Thyroid gland (tissue), 4 donors: ENCODE results near the gene ZNF562. TPM values are rescaled to one million over a fixed set of nuclear protein-coding genes. Genes with fewer than 3 reads are reported as not detected.

Experiments
- DNase-seq, 2 donors: peaks; one replicate each; pipeline ENCODE4 v3.0.0-alpha.2; 2019
- H3K27ac ChIP-seq, 3 donors: fragments of 200-600 bp; sonication (generic); 1 replicate in 2 of 3; 2 replicates in 1 of 3; pipeline ENCODE4 v1.5.1; 2016 to 2019; ENCODE audit warnings: mild to moderate bottlenecking in 1 of 3, moderate library complexity in 1 of 3
- H3K27me3 ChIP-seq: fragments of 200-600 bp; sonication (generic); one replicate; pipeline ENCODE4 v1.5.1; 2019
- H3K36me3 ChIP-seq, 2 donors: fragments of 200-600 bp; sonication (generic); one replicate each; pipeline ENCODE4 v1.5.1; 2016 to 2019
- H3K4me1 ChIP-seq, 2 donors: fragments of 200-600 bp; sonication (generic); one replicate each; pipeline ENCODE4 v1.5.1; 2017 to 2019
- H3K4me3 ChIP-seq, 3 donors: fragments of 200-600 bp; sonication (generic); replicated peaks in 1 of 3; 1 replicate in 2 of 3; 2 replicates in 1 of 3; pipeline ENCODE4 v1.5.1; 2016; ENCODE audit warnings: mild to moderate bottlenecking in 1 of 3
- H3K9me3 ChIP-seq: fragments of 200-600 bp; sonication (generic); one replicate; pipeline ENCODE4 v1.5.1; 2017
- POLR2A ChIP-seq, 2 donors: fragments of 450-650 bp; IDR thresholded peaks; one replicate each; pipeline ENCODE4 v1.6.1; 2017; ENCODE audit warnings: antibody characterized with exemption in 2 of 2, mild to moderate bottlenecking in 2 of 2, moderate library complexity in 1 of 2
- WGBS, 2 donors: methylation state at CpG; one replicate each; pipeline ENCODE4 v1.1.5; 2017; 5-methylcytosine and 5-hydroxymethylcytosine counted together
- intact Hi-C: fragments of 100-400 bp; cut with DNase I; formaldehyde crosslinking; loops from one replicate; pipeline ENCODE4 v1.15.1; 2023
- total RNA-seq, 4 donors: library from RNA; depleted of rRNA; stranded (reverse); fragments of >200 nt; gene quantifications; one replicate each; pipeline ENCODE4 v1.2.3, GENCODE V29; 2016
- TF ChIP-seq, protein P1 (sequence below), 6 experiments: fragments of 200-600 bp in 3 of 6; fragments of 450-650 bp in 3 of 6; sonication (generic) in 3 of 6; IDR thresholded peaks; one replicate each; pipeline ENCODE4 v1.5.1; 2016 to 2019; ENCODE audit warnings: antibody characterized with exemption in 6 of 6, mild to moderate bottlenecking in 2 of 6, inconsistent platforms in 1 of 6, moderate library complexity in 1 of 6

Gene ZNF562
- 10 to 100 TPM; 27.6 to 38.7 (median 29.8) TPM for total RNA-seq

DNA sequence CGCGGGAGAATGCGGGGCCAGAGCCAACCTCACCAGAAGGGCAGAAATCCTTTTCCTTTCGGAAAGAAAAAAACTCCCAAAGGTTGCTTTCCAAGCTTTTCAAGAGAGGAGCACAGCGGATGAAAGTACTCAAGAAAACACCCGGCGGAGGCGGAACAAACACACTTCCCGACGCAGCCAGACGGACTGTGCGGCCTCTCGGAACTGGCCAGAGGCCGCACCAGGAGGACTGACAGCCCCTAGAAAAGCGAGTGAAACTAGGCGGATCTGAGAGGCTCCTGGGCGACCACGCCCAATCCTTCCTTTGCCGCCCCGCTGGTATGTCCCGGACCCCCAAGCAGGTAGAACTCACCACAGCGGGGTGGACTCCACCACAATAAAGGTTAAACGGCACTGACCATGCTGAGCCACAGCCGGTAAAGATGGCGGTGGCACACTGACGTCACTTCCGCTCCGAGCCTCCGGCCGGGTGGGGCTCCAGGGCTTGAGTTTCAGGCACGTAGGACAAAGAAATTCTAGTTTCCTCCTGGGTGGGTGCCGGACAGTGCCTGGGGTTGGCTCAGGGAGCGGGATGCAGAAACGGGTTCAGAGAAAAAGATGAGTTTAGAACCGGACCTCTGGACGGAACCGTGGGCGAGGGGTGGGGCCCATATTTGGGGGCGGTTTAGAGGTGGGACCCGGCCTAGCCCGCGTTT is at the start of gene ZNF562:
Gene ZNF562, minus strand, starts transcription at position 438 of the 695 bp plus-strand sequence. CDS start 14,356 bp downstream, outside the sequence.
- peak; percentile 84 to 88 for DNase-seq

DNA sequence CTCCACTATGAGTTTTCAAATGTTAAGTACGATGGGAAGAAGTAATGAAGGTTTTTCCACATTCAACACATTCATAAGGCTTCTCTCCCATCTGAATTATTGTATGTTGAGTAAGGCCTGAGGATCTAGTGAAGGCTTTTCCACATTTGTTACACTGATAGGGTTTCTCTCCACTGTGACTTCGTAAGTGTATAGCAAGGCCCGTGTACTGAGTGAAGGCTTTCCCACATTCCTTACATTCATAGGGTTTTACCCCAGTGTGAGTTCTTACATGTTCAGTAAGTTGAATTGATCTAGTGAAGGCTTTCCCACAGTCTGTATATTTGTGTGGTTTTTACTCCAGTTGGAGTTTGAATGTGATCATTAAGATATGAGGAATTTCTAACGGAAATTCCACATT is 49.3 kb upstream of the ZNF562 start:
- H3K4me3 ChIP-seq, result no peak overlapping the region
- intact Hi-C loops, result no loop called here
- no peak for DNase-seq
- H3K9me3 ChIP-seq, result no peaks in the 10 kb centered on the region
- no peaks in the 10 kb centered on the region for H3K36me3 ChIP-seq
- peaks cover 9 to 18% of the 10 kb centered on the region in 2 donors for H3K4me1 ChIP-seq
- 94 to 96% methylated on average over 4 of the region's 4 CpGs for WGBS, 2 donors
- H3K27me3 ChIP-seq, result no peaks in the 10 kb centered on the region
- no peak overlapping the region for H3K27ac ChIP-seq
- TF ChIP-seq POLR2A (IDR thresholded peaks at IDR 0.05), result no peak
- TF ChIP-seq, protein P1, sequence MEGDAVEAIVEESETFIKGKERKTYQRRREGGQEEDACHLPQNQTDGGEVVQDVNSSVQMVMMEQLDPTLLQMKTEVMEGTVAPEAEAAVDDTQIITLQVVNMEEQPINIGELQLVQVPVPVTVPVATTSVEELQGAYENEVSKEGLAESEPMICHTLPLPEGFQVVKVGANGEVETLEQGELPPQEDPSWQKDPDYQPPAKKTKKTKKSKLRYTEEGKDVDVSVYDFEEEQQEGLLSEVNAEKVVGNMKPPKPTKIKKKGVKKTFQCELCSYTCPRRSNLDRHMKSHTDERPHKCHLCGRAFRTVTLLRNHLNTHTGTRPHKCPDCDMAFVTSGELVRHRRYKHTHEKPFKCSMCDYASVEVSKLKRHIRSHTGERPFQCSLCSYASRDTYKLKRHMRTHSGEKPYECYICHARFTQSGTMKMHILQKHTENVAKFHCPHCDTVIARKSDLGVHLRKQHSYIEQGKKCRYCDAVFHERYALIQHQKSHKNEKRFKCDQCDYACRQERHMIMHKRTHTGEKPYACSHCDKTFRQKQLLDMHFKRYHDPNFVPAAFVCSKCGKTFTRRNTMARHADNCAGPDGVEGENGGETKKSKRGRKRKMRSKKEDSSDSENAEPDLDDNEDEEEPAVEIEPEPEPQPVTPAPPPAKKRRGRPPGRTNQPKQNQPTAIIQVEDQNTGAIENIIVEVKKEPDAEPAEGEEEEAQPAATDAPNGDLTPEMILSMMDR (IDR thresholded peaks at IDR 0.05), result no peak

More for the DNA sequence above, at the start of gene ZNF562:
- TF ChIP-seq POLR2A (IDR thresholded peaks at IDR 0.05), result peak in 1 of 2 donors; percentile 60
- TF ChIP-seq, protein P1 (IDR thresholded peaks at IDR 0.05), result no peak
- intact Hi-C loops, result no loop called here
- H3K4me3 ChIP-seq, result peak within 1 kb of the TSS; percentile 48 to 77 (median 71)
- H3K9me3 ChIP-seq, result no peaks in the 10 kb centered on the region
- peak within 1 kb of the TSS; percentile 77 to 97 (median 84) for H3K27ac ChIP-seq
- H3K27me3 ChIP-seq, result no peaks in the 10 kb centered on the region
- H3K4me1 ChIP-seq, result peaks cover 0 to 4% of the 10 kb centered on the region in 2 donors
- WGBS, 2 donors, result 0 to 1% methylated on average over 22 to 39 of the region's 42 CpGs
- no peaks in the 10 kb centered on the region for H3K36me3 ChIP-seq

DNA sequence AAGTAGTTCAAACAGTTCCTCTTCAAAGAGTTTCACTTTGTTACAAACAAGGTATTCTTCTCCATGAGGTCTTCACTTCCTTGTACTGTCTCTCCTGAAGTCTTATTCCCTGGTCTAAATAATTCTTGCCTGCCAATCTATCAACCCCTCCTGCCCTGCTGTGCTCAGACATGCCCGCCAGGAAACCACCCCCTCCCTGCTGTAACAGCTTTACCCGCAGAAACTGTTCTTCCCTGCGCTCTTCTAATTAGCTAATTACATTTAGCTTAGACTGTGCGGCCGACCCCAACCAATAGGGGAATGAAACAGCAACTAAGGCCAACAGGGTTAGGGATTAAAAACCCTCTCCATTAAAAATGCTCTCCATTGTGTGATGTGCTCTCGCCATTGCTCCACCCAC is 47.0 kb upstream of the ZNF562 start:
- H3K36me3 ChIP-seq, result no peaks in the 10 kb centered on the region
- intact Hi-C loops, result no loop called here
- H3K27me3 ChIP-seq, result no peaks in the 10 kb centered on the region
- WGBS, 2 donors, result 65 to 66% methylated on average over 6 of the region's 6 CpGs
- peaks cover 9 to 18% of the 10 kb centered on the region in 2 donors for H3K4me1 ChIP-seq
- no peak overlapping the region for H3K4me3 ChIP-seq
- DNase-seq, result no peak
- no peak for TF ChIP-seq POLR2A (IDR thresholded peaks at IDR 0.05)
- TF ChIP-seq, protein P1 (IDR thresholded peaks at IDR 0.05), result no peak
- H3K27ac ChIP-seq, result no peak overlapping the region
- H3K9me3 ChIP-seq, result no peaks in the 10 kb centered on the region

DNA sequence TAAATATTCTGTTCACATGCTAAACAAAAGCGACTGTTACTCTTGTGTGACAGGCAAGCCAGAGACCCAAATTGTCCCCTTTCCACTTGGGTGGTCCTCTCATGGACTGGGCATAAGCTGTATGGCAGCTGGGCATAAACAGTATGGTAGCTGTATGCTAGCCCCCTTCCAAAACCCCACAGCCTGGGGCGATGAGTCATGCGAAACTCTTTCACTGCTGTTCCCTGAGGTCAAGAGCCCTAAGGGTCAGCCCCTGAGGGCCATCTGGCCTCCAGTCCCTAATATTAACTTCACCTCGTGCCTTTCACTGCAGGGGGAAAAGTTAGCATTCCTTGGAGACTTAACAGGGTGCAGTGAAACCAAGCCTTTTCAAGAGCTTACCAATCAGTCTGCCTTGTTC is 45.6 kb upstream of the ZNF562 start:
- Histone ChIP-seq H3K27ac (no peak overlapping the region), H3K4me3 (no peak overlapping the region), H3K4me1 (peaks cover 8 to 9% of the 10 kb centered on the region in 2 donors), H3K36me3 (no peaks in the 10 kb centered on the region), H3K27me3 (no peaks in the 10 kb centered on the region), H3K9me3 (no peaks in the 10 kb centered on the region)
- WGBS, 2 donors, result 67 to 72% methylated on average over 4 of the region's 4 CpGs
- DNase-seq, result no peak
- TF ChIP-seq, protein P1 (IDR thresholded peaks at IDR 0.05), result no peak
- no peak for TF ChIP-seq POLR2A (IDR thresholded peaks at IDR 0.05)
- intact Hi-C loops, result no loop called here

DNA sequence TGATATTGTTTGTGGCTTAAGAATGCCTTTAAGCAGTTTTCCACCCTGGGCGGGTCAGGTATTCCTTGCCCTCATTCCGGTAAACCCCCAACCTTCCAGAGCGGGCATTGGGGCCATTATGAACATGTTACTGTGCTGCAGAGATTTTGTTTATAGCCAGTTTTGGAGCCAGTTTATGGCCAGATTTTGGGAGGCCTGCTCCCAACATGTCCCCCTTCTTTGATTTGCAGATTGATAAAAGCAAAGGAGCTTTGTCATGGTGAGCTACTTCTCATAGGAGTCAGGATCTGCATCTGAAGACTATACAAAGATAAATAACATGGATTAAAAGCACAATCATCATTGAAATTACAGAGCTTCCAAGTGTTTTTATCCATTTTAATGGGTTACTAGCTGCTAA is 36.9 kb upstream of the ZNF562 start:
- TF ChIP-seq, protein P1 (IDR thresholded peaks at IDR 0.05), result no peak
- TF ChIP-seq POLR2A (IDR thresholded peaks at IDR 0.05), result no peak

More for the DNA sequence above, 36.9 kb upstream of the ZNF562 start:
- Histone ChIP-seq H3K27me3 (no peaks in the 10 kb centered on the region), H3K4me1 (no peaks in the 10 kb centered on the region), H3K4me3 (no peak overlapping the region), H3K36me3 (no peaks in the 10 kb centered on the region), H3K9me3 (no peaks in the 10 kb centered on the region), H3K27ac (no peak overlapping the region)
- 95 to 98% methylated on average over 3 of the region's 3 CpGs for WGBS, 2 donors
- intact Hi-C loops, result no loop called here
- DNase-seq, result no peak
